A549 (cell line): Measurements from ENCODE around the gene FCN1.

Experiments used
- CHD4 ChIP-seq: fragments of 200-600 bp; sonication (generic); IDR thresholded peaks from 2 replicates; pipeline ENCODE4 v1.6.1; 2016; ENCODE audit warnings: antibody characterized with exemption, mild to moderate bottlenecking, borderline replicate concordance
- EP300 ChIP-seq, 2 experiments: fragments of >200 bp; sonication (Bioruptor Twin); formaldehyde crosslinking; IDR thresholded peaks; 2 replicates in 1 of 2; 3 replicates in 1 of 2; pipeline ENCODE4 v1.6.1; 2016 to 2017
- MYC ChIP-seq: IDR thresholded peaks from 2 replicates; pipeline ENCODE4 v1.6.1; 2012; ENCODE audit warnings: mild to moderate bottlenecking, inconsistent platforms, low read length, improper control_type of control experiment, borderline replicate concordance
- ZFP36 ChIP-seq: fragments of 450-650 bp; IDR thresholded peaks from 2 replicates; pipeline ENCODE4 v1.6.1; 2014; ENCODE audit warnings: borderline replicate concordance; ENCODE audit not compliant: partially characterized antibody
- TF ChIP-seq, protein P1 (sequence below): fragments of >200 bp; sonication (Bioruptor Twin); formaldehyde crosslinking; IDR thresholded peaks from 3 replicates; pipeline ENCODE4 v1.5.1; 2016
- TF ChIP-seq, protein P2 (sequence below): fragments of 200-600 bp; sonication (generic); IDR thresholded peaks from 2 replicates; pipeline ENCODE4 v1.6.1; 2016; ENCODE audit warnings: antibody characterized with exemption, mild to moderate bottlenecking, moderate library complexity
- TF ChIP-seq, protein P3 (sequence below): fragments of 250-450 bp; sonication (Bioruptor Pico); IDR thresholded peaks from 2 replicates; pipeline ENCODE4 v1.5.0; 2021; ENCODE audit warnings: mild to moderate bottlenecking, moderate library complexity, borderline replicate concordance
- TF ChIP-seq, protein P4 (sequence below): IDR thresholded peaks from 2 replicates; pipeline ENCODE4 v1.6.1; 2012

DNA sequence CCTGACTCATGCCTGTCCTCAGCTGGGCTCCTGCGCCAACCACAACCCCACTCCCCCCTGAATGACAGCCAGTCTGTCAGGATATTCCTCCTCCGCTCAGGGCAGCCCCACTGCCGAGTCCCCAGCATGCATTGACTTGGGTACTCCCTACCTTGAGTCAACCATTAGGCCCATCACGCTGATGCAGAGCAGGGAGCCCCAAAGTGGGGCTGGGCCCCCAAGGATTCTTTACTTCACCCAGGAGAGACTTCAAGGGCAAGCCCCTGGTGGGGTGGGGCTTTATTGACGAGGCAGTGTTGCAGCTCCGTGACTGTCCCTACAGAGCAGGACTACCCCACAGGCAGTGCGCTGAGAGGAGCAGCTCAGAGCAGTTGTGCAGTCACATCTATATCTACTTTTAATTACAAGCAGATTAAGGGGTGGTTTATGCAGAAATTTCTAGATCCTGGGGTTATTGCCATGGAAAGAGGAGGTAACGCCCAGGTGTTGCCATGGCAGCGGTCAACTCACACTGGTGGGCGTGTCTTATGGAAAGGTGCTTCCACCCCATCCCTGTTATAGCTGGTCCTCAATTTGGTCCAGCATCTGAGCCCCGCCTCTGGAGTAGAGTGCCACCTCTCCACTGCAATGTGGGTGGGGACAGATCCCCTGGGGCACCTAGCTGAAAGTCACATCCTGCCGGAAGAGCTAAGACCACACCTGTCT, 32.1 kb upstream of the FCN1 start:
- TF ChIP-seq, protein P1, sequence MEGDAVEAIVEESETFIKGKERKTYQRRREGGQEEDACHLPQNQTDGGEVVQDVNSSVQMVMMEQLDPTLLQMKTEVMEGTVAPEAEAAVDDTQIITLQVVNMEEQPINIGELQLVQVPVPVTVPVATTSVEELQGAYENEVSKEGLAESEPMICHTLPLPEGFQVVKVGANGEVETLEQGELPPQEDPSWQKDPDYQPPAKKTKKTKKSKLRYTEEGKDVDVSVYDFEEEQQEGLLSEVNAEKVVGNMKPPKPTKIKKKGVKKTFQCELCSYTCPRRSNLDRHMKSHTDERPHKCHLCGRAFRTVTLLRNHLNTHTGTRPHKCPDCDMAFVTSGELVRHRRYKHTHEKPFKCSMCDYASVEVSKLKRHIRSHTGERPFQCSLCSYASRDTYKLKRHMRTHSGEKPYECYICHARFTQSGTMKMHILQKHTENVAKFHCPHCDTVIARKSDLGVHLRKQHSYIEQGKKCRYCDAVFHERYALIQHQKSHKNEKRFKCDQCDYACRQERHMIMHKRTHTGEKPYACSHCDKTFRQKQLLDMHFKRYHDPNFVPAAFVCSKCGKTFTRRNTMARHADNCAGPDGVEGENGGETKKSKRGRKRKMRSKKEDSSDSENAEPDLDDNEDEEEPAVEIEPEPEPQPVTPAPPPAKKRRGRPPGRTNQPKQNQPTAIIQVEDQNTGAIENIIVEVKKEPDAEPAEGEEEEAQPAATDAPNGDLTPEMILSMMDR = no peak
- TF ChIP-seq, protein P2, sequence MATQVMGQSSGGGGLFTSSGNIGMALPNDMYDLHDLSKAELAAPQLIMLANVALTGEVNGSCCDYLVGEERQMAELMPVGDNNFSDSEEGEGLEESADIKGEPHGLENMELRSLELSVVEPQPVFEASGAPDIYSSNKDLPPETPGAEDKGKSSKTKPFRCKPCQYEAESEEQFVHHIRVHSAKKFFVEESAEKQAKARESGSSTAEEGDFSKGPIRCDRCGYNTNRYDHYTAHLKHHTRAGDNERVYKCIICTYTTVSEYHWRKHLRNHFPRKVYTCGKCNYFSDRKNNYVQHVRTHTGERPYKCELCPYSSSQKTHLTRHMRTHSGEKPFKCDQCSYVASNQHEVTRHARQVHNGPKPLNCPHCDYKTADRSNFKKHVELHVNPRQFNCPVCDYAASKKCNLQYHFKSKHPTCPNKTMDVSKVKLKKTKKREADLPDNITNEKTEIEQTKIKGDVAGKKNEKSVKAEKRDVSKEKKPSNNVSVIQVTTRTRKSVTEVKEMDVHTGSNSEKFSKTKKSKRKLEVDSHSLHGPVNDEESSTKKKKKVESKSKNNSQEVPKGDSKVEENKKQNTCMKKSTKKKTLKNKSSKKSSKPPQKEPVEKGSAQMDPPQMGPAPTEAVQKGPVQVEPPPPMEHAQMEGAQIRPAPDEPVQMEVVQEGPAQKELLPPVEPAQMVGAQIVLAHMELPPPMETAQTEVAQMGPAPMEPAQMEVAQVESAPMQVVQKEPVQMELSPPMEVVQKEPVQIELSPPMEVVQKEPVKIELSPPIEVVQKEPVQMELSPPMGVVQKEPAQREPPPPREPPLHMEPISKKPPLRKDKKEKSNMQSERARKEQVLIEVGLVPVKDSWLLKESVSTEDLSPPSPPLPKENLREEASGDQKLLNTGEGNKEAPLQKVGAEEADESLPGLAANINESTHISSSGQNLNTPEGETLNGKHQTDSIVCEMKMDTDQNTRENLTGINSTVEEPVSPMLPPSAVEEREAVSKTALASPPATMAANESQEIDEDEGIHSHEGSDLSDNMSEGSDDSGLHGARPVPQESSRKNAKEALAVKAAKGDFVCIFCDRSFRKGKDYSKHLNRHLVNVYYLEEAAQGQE = no peak
- TF ChIP-seq EP300 (IDR thresholded peaks at IDR 0.05) (no peak), MYC (no peak), ZFP36 (no peak), CHD4 (no peak)
- TF ChIP-seq, protein P3, sequence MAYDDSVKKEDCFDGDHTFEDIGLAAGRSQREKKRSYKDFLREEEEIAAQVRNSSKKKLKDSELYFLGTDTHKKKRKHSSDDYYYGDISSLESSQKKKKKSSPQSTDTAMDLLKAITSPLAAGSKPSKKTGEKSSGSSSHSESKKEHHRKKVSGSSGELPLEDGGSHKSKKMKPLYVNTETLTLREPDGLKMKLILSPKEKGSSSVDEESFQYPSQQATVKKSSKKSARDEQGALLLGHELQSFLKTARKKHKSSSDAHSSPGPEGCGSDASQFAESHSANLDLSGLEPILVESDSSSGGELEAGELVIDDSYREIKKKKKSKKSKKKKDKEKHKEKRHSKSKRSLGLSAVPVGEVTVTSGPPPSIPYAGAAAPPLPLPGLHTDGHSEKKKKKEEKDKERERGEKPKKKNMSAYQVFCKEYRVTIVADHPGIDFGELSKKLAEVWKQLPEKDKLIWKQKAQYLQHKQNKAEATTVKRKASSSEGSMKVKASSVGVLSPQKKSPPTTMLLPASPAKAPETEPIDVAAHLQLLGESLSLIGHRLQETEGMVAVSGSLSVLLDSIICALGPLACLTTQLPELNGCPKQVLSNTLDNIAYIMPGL (CRISPR knock-in tag) = no peak
- TF ChIP-seq, protein P4, sequence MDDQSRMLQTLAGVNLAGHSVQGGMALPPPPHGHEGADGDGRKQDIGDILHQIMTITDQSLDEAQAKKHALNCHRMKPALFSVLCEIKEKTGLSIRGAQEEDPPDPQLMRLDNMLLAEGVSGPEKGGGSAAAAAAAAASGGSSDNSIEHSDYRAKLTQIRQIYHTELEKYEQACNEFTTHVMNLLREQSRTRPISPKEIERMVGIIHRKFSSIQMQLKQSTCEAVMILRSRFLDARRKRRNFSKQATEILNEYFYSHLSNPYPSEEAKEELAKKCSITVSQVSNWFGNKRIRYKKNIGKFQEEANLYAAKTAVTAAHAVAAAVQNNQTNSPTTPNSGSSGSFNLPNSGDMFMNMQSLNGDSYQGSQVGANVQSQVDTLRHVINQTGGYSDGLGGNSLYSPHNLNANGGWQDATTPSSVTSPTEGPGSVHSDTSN = no peak
